Skin epidermis (tissue), 12 donors: ENCODE data around the gene PTPN12.
"Not testable (repeated sequence)": the region's sequence is repeated elsewhere in the genome, so short reads cannot be mapped to it uniquely, and the experiment has no call there.

Experiments
- H3K27ac ChIP-seq, 21 experiments: fragments of 200-600 bp; sonication (generic) in 11 of 21; one replicate each; pipeline ENCODE4 v1.5.0; 2020; ENCODE audit warnings: mild to moderate bottlenecking in 3 of 21, inconsistent platforms in 2 of 21, moderate library complexity in 2 of 21
- H3K4me3 ChIP-seq, 7 experiments: fragments of 200-600 bp; sonication (generic) in 2 of 7; one replicate each; pipeline ENCODE4 v1.5.0; 2020; ENCODE audit warnings: inconsistent platforms in 2 of 7, mild to moderate bottlenecking in 2 of 7, moderate library complexity in 1 of 7

The PTPN12 gene

GRCh38 chr7:77537136-77537777 is at the start of gene PTPN12:
PTPN12 (plus strand) TSS chr7:77537295; CDS start chr7:77537547, 252 bp downstream.
- H3K4me3 ChIP-seq, result peak within 1 kb of the TSS; percentile 65 to 99 (median 82)
- H3K27ac ChIP-seq, result peak within 1 kb of the TSS; percentile 84 to 99 (median 96)

- no peak overlapping the region for H3K4me3 ChIP-seq
- H3K27ac ChIP-seq, result no peak overlapping the region
Observed at GRCh38 chr7:77488986-77489385, 48.1 kb upstream of the PTPN12 start.

- H3K27ac ChIP-seq, result no peak overlapping the region
Observed at GRCh38 chr7:77497079-77497478, 40.0 kb upstream of the PTPN12 start.

GRCh38 chr7:77498659-77499379 is 38.3 kb upstream of the PTPN12 start:
- Histone ChIP-seq H3K4me3 (no peak overlapping the region), H3K27ac (no peak overlapping the region)

More at GRCh38 chr7:77497079-77497478, 40.0 kb upstream of the PTPN12 start:
- no peak overlapping the region for H3K4me3 ChIP-seq

- Histone ChIP-seq H3K27ac (peak overlapping the region in 1 of 21 experiments; percentile 11), H3K4me3 (no peak overlapping the region)
Observed at GRCh38 chr7:77501192-77501515, 35.9 kb upstream of the PTPN12 start.

- Histone ChIP-seq H3K27ac (no peak overlapping the region), H3K4me3 (no peak overlapping the region)
Observed at GRCh38 chr7:77504951-77505350, 32.1 kb upstream of the PTPN12 start.

GRCh38 chr7:77506899-77507298 is 30.2 kb upstream of the PTPN12 start:
- Histone ChIP-seq H3K27ac (no peak overlapping the region), H3K4me3 (no peak overlapping the region)

- not testable (repeated sequence) for H3K27ac ChIP-seq, H3K4me3 ChIP-seq
Observed at GRCh38 chr7:77513002-77513670, 24.0 kb upstream of the PTPN12 start.

- no peak overlapping the region for H3K4me3 ChIP-seq
- no peak overlapping the region for H3K27ac ChIP-seq
Observed at GRCh38 chr7:77516085-77516484, 21.0 kb upstream of the PTPN12 start.

GRCh38 chr7:77520261-77520660 is 16.8 kb upstream of the PTPN12 start:
- Histone ChIP-seq H3K27ac (no peak overlapping the region), H3K4me3 (no peak overlapping the region)

- not testable (repeated sequence) for H3K4me3 ChIP-seq, H3K27ac ChIP-seq
Observed at GRCh38 chr7:77521537-77521936, 15.6 kb upstream of the PTPN12 start.

- no peak overlapping the region for H3K27ac ChIP-seq
- H3K4me3 ChIP-seq, result no peak overlapping the region
Observed at GRCh38 chr7:77524731-77525130, 12.4 kb upstream of the PTPN12 start.

- Histone ChIP-seq H3K27ac (no peak overlapping the region), H3K4me3 (no peak overlapping the region)
Observed at GRCh38 chr7:77525231-77525630, 11.9 kb upstream of the PTPN12 start.

- H3K27ac ChIP-seq, result no peak overlapping the region
- no peak overlapping the region for H3K4me3 ChIP-seq
Observed at GRCh38 chr7:77528368-77528767, 8.7 kb upstream of the PTPN12 start.

- Histone ChIP-seq H3K4me3 (no peak overlapping the region), H3K27ac (no peak overlapping the region)
Observed at GRCh38 chr7:77529279-77529678, 7.8 kb upstream of the PTPN12 start.

GRCh38 chr7:77531038-77531437 is 6.1 kb upstream of the PTPN12 start:
- H3K27ac ChIP-seq, result peak overlapping the region in 1 of 21 experiments; percentile 26
- H3K4me3 ChIP-seq, result no peak overlapping the region

- H3K27ac ChIP-seq, result no peak overlapping the region
- no peak overlapping the region for H3K4me3 ChIP-seq
Observed at GRCh38 chr7:77532247-77532646, 4.8 kb upstream of the PTPN12 start.

- not testable (repeated sequence) for H3K27ac ChIP-seq, H3K4me3 ChIP-seq
Observed at GRCh38 chr7:77532732-77533131, 4.4 kb upstream of the PTPN12 start.

- H3K27ac ChIP-seq, H3K4me3 ChIP-seq: not testable (repeated sequence)
Observed at GRCh38 chr7:77534046-77534445, 3.0 kb upstream of the PTPN12 start.

- H3K27ac ChIP-seq, result peak overlapping the region in 19 of 21 experiments; percentile 49 to 99 (median 85)
- H3K4me3 ChIP-seq, result peak overlapping the region; percentile 65 to 99 (median 82)
Observed at GRCh38 chr7:77536017-77536412, 1.1 kb upstream of the PTPN12 start.
